AG20443 (cell line): ENCODE data around the gene STXBP5.
"Not testable (repeated sequence)": the region's sequence is repeated elsewhere in the genome, so short reads cannot be mapped to it uniquely, and the experiment has no call there.

Experiments used
- DNase-seq: peaks from one replicate; pipeline ENCODE4 v3.0.0; 2012; ENCODE audit warnings: low spot score, mixed read lengths

Gene STXBP5

DNA sequence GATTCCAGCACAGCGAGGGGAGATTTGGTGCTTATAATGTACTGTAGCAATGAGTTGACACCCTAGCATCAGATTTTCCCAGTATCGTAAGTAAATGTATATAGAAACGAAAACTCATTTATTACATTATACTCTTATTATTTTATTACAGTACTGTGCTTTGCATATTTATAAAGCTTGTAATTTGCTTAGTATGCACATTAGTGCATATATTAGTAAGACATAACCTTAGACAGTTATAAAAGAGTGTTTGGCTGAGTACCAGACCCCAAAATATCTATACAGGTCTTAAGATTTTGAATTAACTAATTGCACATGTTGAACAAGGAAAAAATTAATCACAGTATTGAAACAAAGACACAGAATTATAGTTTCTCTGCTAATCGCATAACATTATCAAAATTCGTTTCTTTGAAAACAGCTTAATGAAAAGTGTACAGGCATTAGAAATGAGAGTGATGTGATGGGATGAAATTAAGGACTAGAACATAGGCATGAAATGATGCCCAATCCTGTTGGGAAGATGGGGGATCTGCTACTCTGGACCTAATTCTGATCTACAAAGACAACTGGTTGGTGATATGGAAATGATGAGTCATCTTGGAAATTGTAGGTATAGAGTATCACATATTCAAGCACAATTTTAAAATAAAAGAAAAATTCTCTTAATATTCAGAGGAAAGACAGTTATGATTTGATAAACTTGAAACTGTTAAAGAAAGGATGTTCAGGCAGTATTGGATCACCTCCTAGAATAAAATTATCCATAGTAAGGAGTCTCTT lies 42.8 kb downstream of the STXBP5 start:
- DNase-seq = no peak

DNA sequence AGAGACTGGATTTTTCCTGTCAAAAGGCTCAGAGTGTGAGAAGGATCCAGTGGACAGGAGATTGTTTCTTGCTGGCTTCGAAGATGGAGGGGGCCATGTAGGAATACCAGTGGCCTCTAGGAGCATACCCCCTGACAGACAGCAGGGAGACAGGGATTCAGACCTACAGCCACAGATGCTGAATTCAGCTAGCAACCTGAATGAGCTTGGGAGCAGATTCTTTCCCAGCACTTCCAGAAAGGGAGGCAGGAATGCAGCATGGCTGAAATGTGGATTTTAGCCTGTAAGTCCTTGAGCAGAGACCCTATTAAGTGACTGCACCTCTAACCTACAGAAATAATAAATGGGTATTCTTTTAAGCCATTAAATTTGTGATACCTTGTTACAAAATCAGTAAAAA lies 44.6 kb downstream of the STXBP5 start:
- no peak for DNase-seq

- no peak for DNase-seq
Measured at GRCh38 chr6:147251072-147251471, 46.9 kb downstream of the STXBP5 start.

DNA sequence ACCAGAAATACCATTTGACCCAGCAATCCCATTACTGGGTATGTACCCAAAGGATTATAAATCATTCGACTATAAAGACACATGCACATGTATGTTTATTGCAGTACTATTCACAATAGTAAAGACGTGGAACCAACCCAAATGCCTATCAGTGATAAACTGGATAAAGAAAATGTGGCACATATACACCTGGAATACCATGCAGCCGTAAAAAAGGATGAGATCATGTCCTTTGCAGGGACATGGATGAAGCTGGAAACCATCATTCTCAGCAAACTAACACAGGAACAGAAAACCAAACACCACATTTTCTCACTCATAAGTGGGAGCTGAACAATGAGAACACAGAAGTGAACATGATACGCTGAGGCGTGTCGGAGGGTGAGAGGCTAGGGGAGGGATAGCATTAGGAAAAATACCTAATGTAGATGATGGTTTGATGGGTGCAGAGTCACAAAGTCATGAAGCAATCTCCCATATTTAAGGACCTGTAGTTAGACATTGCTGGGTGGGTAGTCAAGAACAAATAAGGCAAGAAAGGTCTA lies 50.8 kb downstream of the STXBP5 start:
- not testable (repeated sequence) for DNase-seq

DNA sequence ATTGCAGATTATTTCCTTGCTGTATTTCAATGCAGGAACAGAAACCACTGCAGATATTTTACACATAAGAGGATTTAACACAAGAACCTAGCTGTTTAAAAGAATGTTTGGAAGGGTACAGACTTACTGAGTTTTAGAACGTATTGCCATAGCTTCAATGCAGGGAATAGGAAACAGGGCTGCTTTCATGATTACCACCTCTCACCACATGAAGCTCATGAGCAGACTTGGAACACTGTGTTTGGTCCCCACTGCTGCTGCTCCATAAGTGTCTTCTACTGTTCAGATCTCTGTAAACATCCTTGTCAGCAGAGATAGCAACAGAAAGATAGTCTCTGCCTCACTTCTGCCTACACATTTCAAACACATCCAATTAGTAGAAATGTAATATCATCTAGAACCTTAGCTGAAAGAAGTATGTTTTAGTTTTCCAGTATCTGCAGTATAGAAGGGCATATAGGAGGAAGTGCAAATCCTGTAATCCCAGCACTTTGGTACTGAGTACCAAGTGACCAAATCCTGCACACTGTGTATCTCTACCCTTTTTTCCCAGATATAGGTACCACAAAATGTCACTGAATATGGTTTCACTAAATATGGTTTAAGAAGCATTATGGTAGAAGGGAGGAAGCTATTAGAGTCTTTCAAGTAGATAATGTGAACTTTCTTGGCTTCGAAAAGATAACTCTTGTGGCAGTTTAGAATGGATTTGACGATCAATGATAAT lies 51.9 kb downstream of the STXBP5 start:
- no peak for DNase-seq

DNA sequence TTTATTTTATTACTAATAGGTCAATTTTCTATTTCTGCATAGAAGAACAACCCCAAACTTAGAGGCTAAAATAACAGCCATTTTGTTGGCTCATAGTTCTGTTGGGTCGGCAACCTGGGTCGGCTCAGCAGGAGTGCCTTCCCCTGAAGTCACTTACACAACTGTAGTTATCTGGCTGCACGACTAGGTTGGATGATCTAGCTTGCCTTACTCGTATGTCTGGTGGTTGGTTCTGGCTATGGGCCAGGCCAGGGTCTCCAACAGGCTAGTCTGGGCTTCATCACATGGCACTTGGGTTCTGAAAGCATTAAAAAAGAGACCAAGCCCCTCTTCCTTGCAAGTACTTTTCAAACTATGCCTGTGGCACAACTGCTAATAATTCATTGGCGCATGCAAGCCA lies 53.5 kb downstream of the STXBP5 start:
- DNase-seq = no peak

- DNase-seq = no peak
Measured at GRCh38 chr6:147260091-147260490, 55.9 kb downstream of the STXBP5 start.

GRCh38 chr6:147262946-147263345 lies 58.7 kb downstream of the STXBP5 start:
- no peak for DNase-seq

DNA sequence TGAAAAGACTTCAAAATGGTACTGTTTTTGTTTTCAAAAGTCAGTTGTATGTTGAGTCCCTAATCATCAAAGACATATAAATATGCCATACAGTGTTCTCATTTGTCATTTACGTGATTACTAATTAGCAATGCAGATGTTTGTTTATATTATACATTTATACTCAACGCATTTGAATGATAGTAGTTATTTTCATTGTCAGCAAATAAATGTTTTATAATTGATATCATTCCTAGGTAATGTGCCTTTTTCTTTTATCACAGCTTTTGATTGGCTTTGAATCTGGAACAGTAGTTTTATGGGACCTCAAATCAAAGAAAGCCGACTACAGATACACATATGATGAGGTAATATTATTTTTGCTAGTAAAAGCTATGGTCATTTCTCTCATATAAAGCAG lies 62.6 kb downstream of the STXBP5 start:
- DNase-seq = no peak

DNA sequence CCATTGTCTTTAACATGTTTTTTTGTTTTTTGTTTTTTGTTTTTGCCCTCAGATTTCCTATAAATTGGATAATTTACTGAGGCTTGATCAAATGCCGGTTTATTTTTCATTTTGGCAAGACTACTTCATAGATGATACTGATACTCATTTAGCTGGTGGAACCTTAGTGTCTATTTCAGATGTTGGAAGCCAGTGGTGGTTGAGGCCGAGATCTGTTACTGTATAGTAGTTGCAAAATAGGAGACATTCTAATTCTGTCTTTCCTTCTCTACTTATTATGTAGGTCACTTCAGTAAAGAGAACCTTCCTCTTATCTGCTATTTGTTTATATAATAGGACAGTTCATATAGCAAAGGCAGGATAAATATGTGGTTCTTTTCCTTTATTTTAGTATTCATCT lies 63.4 kb downstream of the STXBP5 start:
- no peak for DNase-seq

DNA sequence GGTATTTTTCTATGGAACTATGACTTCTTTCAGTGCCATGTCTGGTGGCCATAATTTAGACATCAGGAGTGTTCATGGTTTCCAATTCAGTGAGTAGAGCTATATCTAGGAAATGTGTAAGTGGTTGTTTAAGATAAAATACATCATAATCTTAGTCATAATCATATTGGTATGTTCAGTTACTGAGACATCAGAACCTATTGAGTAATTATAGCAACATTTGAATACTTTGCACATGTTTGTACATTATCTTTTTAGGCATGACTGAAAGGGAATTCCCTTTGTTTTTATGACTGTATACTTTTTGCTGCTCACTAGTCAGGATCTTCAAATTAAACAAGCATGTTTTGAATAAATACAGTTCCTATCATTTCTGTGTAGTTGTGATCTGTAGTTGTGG lies 64.0 kb downstream of the STXBP5 start:
- DNase-seq = no peak

GRCh38 chr6:147274012-147274411 lies 69.8 kb downstream of the STXBP5 start:
- DNase-seq = no peak

GRCh38 chr6:147274776-147275175 lies 70.6 kb downstream of the STXBP5 start:
- DNase-seq = no peak

DNA sequence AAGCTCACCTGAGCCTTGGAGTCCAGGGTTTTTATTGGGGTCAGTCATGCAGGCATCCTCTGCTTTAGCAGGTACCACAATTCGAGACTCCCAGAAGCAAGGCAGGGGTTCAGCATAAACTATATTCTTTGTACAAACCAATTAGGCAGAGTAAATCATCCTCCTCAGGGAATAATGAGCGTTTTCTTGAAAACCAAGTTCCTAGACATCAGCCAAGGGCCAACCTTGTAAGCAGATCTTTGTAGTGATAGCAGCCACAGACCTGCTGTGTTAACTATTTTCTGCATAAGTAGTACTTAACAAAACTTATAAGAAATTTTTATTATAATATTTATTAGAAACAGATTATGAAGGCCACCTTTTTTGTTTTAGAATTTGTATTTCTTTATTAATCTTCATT lies 74.7 kb downstream of the STXBP5 start:
- DNase-seq = no peak

GRCh38 chr6:147279427-147279826 lies 75.2 kb downstream of the STXBP5 start:
- peak; percentile 16 for DNase-seq

DNA sequence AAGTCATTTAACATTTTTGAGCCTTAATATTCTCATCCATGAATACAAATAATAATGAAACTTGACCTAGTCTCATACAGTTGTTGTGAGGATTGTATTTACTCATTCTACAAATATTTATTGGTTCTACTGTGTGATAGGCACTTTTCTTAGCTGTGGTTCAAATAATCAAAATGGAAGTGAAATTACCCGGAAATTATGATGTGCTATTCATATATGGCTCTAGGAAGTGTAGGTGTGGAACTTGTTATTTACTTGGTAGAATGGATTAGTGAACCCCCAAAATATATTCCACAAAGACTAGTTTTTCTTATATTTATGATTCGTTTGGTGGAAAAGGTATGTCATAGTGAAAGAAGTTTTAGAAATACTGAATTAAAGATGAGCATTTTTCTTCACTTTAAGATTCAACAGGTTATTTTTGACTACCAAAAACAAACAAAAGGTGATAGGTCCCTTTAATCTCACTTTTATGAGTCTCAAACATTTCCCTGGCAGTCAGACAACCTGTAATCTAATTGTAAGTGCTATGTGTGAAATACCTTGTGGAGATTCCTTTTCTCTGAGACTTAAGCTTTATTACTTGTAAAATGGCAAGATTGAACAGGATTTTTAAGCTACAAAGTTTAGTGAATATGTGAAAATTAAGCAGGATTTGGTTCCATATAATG lies 77.8 kb downstream of the STXBP5 start:
- DNase-seq = no peak

- no peak for DNase-seq
Measured at GRCh38 chr6:147282566-147282959, 78.3 kb downstream of the STXBP5 start.

DNA sequence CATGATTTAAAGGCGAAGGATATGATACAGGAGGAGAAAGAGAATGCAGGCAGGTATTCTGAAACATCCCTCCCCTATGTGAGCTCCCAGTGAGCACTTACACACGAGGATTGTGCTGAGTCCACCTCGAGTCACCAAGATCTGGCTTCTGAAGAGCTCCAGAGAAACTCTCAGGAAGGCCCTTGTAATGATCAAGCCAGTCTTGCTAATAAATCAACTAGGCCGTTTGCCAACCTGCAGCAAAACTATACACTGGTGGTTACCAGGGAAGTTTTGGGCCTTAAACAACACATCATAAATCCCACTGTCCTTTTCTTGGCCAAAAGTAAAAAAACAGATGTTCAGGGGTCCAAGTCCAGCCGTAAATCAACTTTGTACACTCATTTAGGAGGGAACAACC lies 79.2 kb downstream of the STXBP5 start:
- DNase-seq = no peak

GRCh38 chr6:147285087-147285855 lies 81.1 kb downstream of the STXBP5 start:
- peak; percentile 45 for DNase-seq

DNA sequence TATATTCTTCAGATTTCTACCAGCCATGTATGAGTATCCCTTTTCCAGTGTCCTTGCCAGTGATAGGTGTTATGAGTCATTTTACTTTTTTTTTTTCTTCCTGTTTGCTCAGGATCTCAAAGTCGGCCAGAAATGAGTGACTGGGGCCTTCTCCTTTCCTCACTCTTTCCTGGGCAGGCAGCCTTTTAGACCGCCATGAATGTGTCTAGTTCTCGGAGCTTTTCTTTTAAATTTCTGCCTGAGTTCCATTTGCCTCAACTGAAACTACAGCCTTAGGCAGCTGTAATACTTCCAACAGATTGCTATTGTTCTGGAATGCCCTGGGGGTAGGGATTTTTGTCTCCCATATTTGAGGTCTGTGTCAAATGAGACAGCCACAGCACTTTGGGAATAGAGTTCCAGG lies 83.7 kb downstream of the STXBP5 start:
- peak; percentile 36 for DNase-seq

GRCh38 chr6:147297124-147297523 lies 92.9 kb downstream of the STXBP5 start:
- no peak for DNase-seq
